Liver (tissue), 9 donors: ENCODE data around the gene MAPK1IP1L. TPM values are rescaled to one million over a fixed set of nuclear protein-coding genes. Genes with fewer than 3 reads are reported as not detected.

Source experiments
- DNase-seq: peaks from one replicate; pipeline ENCODE4 v3.0.0-alpha.2; 2017; ENCODE audit warnings: low spot score
- H3K27ac ChIP-seq, 2 donors: one replicate each; pipeline ENCODE4 v1.7.0; 2013; ENCODE audit warnings: inconsistent platforms in 2 of 2, low read length in 2 of 2, control low read depth in 1 of 2, low read depth in 1 of 2, mild to moderate bottlenecking in 1 of 2
- H3K27me3 ChIP-seq, 4 donors: one replicate each; pipeline versions ENCODE4 v1.6.1 to v1.7.0; 2013; ENCODE audit warnings: low read length in 3 of 4, inconsistent platforms in 1 of 4, mild to moderate bottlenecking in 1 of 4, moderate library complexity in 1 of 4; ENCODE audit not compliant: control insufficient read depth in 4 of 4, insufficient read depth in 4 of 4
- H3K36me3 ChIP-seq, 4 donors: one replicate each; pipeline versions ENCODE4 v1.6.1 to v1.7.0; 2013; ENCODE audit warnings: low read length in 3 of 4, mild to moderate bottlenecking in 3 of 4, low read depth in 1 of 4, moderate library complexity in 1 of 4; ENCODE audit not compliant: control insufficient read depth in 4 of 4, insufficient read depth in 3 of 4
- H3K4me1 ChIP-seq, 4 donors: one replicate each; pipeline versions ENCODE4 v1.6.1 to v1.7.0; 2013; ENCODE audit warnings: low read length in 3 of 4, mild to moderate bottlenecking in 3 of 4, moderate library complexity in 1 of 4; ENCODE audit not compliant: control insufficient read depth in 4 of 4, insufficient read depth in 4 of 4
- H3K4me3 ChIP-seq, 3 donors: one replicate each; pipeline versions ENCODE4 v1.6.1 to v1.7.0; 2013; ENCODE audit warnings: low read length in 3 of 3, control low read depth in 1 of 3, low read depth in 1 of 3, mild to moderate bottlenecking in 1 of 3
- H3K9ac ChIP-seq, 2 donors: one replicate each; pipeline ENCODE4 v1.7.0; 2013; ENCODE audit warnings: low read length in 2 of 2, mild to moderate bottlenecking in 2 of 2, moderate library complexity in 2 of 2, control low read depth in 1 of 2, low read depth in 1 of 2
- H3K9me3 ChIP-seq, 4 donors: one replicate each; pipeline versions ENCODE4 v1.6.1 to v1.7.0; 2013; ENCODE audit warnings: low read length in 3 of 4; ENCODE audit not compliant: control insufficient read depth in 4 of 4
- ATF3 ChIP-seq: IDR thresholded peaks from 2 replicates; pipeline ENCODE4 v1.6.1; 2016; ENCODE audit warnings: antibody characterized with exemption
- FOXA1 ChIP-seq: IDR thresholded peaks from 2 replicates; pipeline ENCODE4 v1.6.1; 2016; ENCODE audit warnings: antibody characterized with exemption
- FOXA2 ChIP-seq: IDR thresholded peaks from 2 replicates; pipeline ENCODE4 v1.6.1; 2016; ENCODE audit warnings: antibody characterized with exemption
- GABPA ChIP-seq, 2 donors: IDR thresholded peaks in 1 of 2; conservative IDR thresholded peaks in 1 of 2; 2 replicates each; pipeline ENCODE4 v1.6.1; 2016; ENCODE audit warnings: antibody characterized with exemption in 2 of 2, mild to moderate bottlenecking in 1 of 2, moderate library complexity in 1 of 2
- HNF4A ChIP-seq, 2 donors: conservative IDR thresholded peaks; 2 replicates each; pipeline ENCODE4 v1.6.1; 2016; ENCODE audit warnings: antibody characterized with exemption in 2 of 2, mild to moderate bottlenecking in 2 of 2
- HNF4G ChIP-seq: IDR thresholded peaks from 2 replicates; pipeline ENCODE4 v1.6.1; 2016; ENCODE audit warnings: antibody characterized with exemption
- JUND ChIP-seq, 2 donors: IDR thresholded peaks; 2 replicates each; pipeline ENCODE4 v1.6.1; 2016; ENCODE audit warnings: antibody characterized with exemption in 2 of 2
- MAX ChIP-seq: IDR thresholded peaks from 2 replicates; pipeline ENCODE4 v1.6.1; 2016; ENCODE audit warnings: antibody characterized with exemption
- NR2F2 ChIP-seq: IDR thresholded peaks from 2 replicates; pipeline ENCODE4 v1.6.1; 2016; ENCODE audit warnings: antibody characterized with exemption
- RAD21 ChIP-seq, 2 donors: IDR thresholded peaks; 2 replicates each; pipeline ENCODE4 v1.6.1; 2016; ENCODE audit warnings: antibody characterized with exemption in 2 of 2, mild to moderate bottlenecking in 2 of 2
- RXRA ChIP-seq, 2 donors: IDR thresholded peaks; 2 replicates each; pipeline ENCODE4 v1.6.1; 2017 to 2018; ENCODE audit warnings: antibody characterized with exemption in 2 of 2, mild to moderate bottlenecking in 1 of 2
- SP1 ChIP-seq: IDR thresholded peaks from 2 replicates; pipeline ENCODE4 v1.6.1; 2018; ENCODE audit warnings: antibody characterized with exemption, mild to moderate bottlenecking
- TAF1 ChIP-seq: conservative IDR thresholded peaks from 2 replicates; pipeline ENCODE4 v1.6.1; 2016; ENCODE audit warnings: antibody characterized with exemption, mild to moderate bottlenecking
- YY1 ChIP-seq: IDR thresholded peaks from 2 replicates; pipeline ENCODE4 v1.6.1; 2016; ENCODE audit warnings: antibody characterized with exemption, mild to moderate bottlenecking
- ZBTB33 ChIP-seq: IDR thresholded peaks from 2 replicates; pipeline ENCODE4 v1.6.1; 2016; ENCODE audit warnings: antibody characterized with exemption
- WGBS: extraction: QIAGEN DNeasy Blood & Tissue Kit; methylation state at CpG from one replicate; pipeline ENCODE4 v1.1.7; 2013; 5-methylcytosine and 5-hydroxymethylcytosine counted together
- polyA plus RNA-seq, 2 donors: library from polyadenylated mRNA; stranded (reverse) in 1 of 2; unstranded in 1 of 2; fragments of 200-250 nt in 1 of 2; fragments of >200 nt in 1 of 2; fragmentation: Nextera tagmentation in 1 of 2; extraction: Ambion mirVana in 1 of 2; gene quantifications; one replicate each; pipeline versions ENCODE4 v1.2.1 to v1.2.3, GENCODE V29; 2013 to 2015
- total RNA-seq, 2 donors: library from RNA; depleted of rRNA; stranded (reverse); fragments of >200 nt; gene quantifications; one replicate each; pipeline ENCODE4 v1.2.3, GENCODE V29; 2014
- TF ChIP-seq, protein P1 (sequence below): fragments of 150-350 bp; IDR thresholded peaks from 2 replicates; pipeline ENCODE4 v1.5.1; 2017; ENCODE audit warnings: improper control_type of control experiment, low read depth, low read length; ENCODE audit not compliant: missing input control
- TF ChIP-seq, protein P2 (sequence below): IDR thresholded peaks from 2 replicates; pipeline ENCODE4 v1.6.1; 2016; ENCODE audit warnings: antibody characterized with exemption, mild to moderate bottlenecking
- donor health status: healthy.
- donor health status: healthy.
- donor health status: healthy.
- donor health status: healthy.
- donor health status: healthy.

The MAPK1IP1L gene
- total and polyA plus RNA-seq, 4 donors = 11.8 to 25.2 (median 17.7) TPM

DNA sequence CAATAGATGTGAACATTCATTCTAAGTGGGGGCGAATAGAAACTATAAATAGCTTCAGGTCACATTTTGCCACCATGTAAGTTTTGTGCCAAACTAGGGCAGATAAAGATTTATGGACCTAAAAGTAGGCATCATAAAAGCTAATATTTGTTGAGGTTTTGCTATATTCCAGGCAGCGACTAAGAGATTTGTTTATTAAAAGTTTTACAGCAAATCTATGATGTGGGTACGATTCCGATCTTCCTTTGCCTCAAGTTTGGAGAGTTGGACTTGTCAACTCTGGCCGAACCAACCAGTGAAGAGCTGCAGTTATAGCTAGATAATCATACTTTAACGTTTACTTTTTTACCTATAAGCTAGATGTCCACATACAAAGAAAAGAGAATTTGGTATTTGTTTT is 1.6 kb downstream of the MAPK1IP1L start:
- Histone ChIP-seq H3K9me3 (no peaks in the 10 kb centered on the region), H3K4me3 (peak overlapping the region in 1 of 3 donors; percentile 92), H3K27me3 (no peaks in the 10 kb centered on the region), H3K4me1 (peaks cover 8 to 17% (median 14%) of the 10 kb centered on the region in 4 donors), H3K36me3 (peaks cover 0 to 4% (median 1%) of the 10 kb centered on the region in 4 donors), H3K9ac (peak overlapping the region in 1 of 2 donors; percentile 88), H3K27ac (peak overlapping the region; percentile 11 to 100)
- no peak for DNase-seq
- WGBS = 70% methylated on average over 6 of the region's 6 CpGs
- TF ChIP-seq YY1 (no peak), ATF3 (no peak), HNF4A (conservative IDR thresholded peaks at IDR 0.05) (no peak), JUND (IDR thresholded peaks at IDR 0.05) (no peak), HNF4G (no peak), GABPA (IDR thresholded peaks at IDR 0.05 in 1 of 2, conservative IDR thresholded peaks at IDR 0.05 in 1 of 2) (no peak), NR2F2 (no peak), MAX (no peak), FOXA2 (no peak), TAF1 (no peak), FOXA1 (no peak), RAD21 (IDR thresholded peaks at IDR 0.05) (no peak), RXRA (IDR thresholded peaks at IDR 0.05) (no peak), ZBTB33 (no peak)

- H3K4me3 ChIP-seq = no peak overlapping the region
- no peaks in the 10 kb centered on the region for H3K9me3 ChIP-seq
- no peaks in the 10 kb centered on the region for H3K27me3 ChIP-seq
- no peak overlapping the region for H3K27ac ChIP-seq
- DNase-seq = no peak
- WGBS = 83% methylated on average over 7 of the region's 7 CpGs
- TF ChIP-seq, protein P1, sequence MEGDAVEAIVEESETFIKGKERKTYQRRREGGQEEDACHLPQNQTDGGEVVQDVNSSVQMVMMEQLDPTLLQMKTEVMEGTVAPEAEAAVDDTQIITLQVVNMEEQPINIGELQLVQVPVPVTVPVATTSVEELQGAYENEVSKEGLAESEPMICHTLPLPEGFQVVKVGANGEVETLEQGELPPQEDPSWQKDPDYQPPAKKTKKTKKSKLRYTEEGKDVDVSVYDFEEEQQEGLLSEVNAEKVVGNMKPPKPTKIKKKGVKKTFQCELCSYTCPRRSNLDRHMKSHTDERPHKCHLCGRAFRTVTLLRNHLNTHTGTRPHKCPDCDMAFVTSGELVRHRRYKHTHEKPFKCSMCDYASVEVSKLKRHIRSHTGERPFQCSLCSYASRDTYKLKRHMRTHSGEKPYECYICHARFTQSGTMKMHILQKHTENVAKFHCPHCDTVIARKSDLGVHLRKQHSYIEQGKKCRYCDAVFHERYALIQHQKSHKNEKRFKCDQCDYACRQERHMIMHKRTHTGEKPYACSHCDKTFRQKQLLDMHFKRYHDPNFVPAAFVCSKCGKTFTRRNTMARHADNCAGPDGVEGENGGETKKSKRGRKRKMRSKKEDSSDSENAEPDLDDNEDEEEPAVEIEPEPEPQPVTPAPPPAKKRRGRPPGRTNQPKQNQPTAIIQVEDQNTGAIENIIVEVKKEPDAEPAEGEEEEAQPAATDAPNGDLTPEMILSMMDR = no peak
- no peak for TF ChIP-seq FOXA1
- no peak for TF ChIP-seq YY1
- TF ChIP-seq MAX = no peak
- TF ChIP-seq JUND (IDR thresholded peaks at IDR 0.05) = no peak
- TF ChIP-seq SP1 = no peak
- TF ChIP-seq HNF4A (conservative IDR thresholded peaks at IDR 0.05) = no peak
- no peak for TF ChIP-seq GABPA (IDR thresholded peaks at IDR 0.05 in 1 of 2, conservative IDR thresholded peaks at IDR 0.05 in 1 of 2)
- no peak for TF ChIP-seq RXRA (IDR thresholded peaks at IDR 0.05)
- no peak for TF ChIP-seq RAD21 (IDR thresholded peaks at IDR 0.05)
- TF ChIP-seq TAF1 = no peak
- TF ChIP-seq ZBTB33 = no peak
- TF ChIP-seq, protein P2, sequence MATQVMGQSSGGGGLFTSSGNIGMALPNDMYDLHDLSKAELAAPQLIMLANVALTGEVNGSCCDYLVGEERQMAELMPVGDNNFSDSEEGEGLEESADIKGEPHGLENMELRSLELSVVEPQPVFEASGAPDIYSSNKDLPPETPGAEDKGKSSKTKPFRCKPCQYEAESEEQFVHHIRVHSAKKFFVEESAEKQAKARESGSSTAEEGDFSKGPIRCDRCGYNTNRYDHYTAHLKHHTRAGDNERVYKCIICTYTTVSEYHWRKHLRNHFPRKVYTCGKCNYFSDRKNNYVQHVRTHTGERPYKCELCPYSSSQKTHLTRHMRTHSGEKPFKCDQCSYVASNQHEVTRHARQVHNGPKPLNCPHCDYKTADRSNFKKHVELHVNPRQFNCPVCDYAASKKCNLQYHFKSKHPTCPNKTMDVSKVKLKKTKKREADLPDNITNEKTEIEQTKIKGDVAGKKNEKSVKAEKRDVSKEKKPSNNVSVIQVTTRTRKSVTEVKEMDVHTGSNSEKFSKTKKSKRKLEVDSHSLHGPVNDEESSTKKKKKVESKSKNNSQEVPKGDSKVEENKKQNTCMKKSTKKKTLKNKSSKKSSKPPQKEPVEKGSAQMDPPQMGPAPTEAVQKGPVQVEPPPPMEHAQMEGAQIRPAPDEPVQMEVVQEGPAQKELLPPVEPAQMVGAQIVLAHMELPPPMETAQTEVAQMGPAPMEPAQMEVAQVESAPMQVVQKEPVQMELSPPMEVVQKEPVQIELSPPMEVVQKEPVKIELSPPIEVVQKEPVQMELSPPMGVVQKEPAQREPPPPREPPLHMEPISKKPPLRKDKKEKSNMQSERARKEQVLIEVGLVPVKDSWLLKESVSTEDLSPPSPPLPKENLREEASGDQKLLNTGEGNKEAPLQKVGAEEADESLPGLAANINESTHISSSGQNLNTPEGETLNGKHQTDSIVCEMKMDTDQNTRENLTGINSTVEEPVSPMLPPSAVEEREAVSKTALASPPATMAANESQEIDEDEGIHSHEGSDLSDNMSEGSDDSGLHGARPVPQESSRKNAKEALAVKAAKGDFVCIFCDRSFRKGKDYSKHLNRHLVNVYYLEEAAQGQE = no peak
- no peak for TF ChIP-seq FOXA2
- H3K4me1 ChIP-seq = peaks cover 8 to 17% (median 14%) of the 10 kb centered on the region in 4 donors
- peaks cover 0 to 4% (median 1%) of the 10 kb centered on the region in 4 donors for H3K36me3 ChIP-seq
- H3K9ac ChIP-seq = no peak overlapping the region
Measured at GRCh38 chr14:55053500-55053899, 2.1 kb downstream of the MAPK1IP1L start.
